GM20000 (cell line): ENCODE measurements around the gene PRDM4.

Source experiments
- DNase-seq: peaks from one replicate; pipeline ENCODE4 v3.0.0; 2012; ENCODE audit warnings: low spot score
- CTCF ChIP-seq: IDR thresholded peaks from 2 replicates; pipeline ENCODE4 v1.5.1; 2012; ENCODE audit warnings: mild to moderate bottlenecking, control low read depth; ENCODE audit errors: extremely low read depth, missing control alignments

PRDM4 gene

GRCh38 chr12:107774349-107775029 is 13.6 kb upstream of the PRDM4 start, which contains the start of gene ASCL4:
ASCL4 (plus strand) TSS chr12:107774704; CDS start chr12:107775219, 515 bp downstream.
- DNase-seq = no peak
- TF ChIP-seq CTCF = no peak

- DNase-seq = no peak
- no peak for TF ChIP-seq CTCF
These were observed 6.5 kb upstream of the PRDM4 start for GRCh38 chr12:107767466-107767865.

- DNase-seq = no peak
- no peak for TF ChIP-seq CTCF
These were observed 4.4 kb upstream of the PRDM4 start for GRCh38 chr12:107765316-107765715.

- no peak for TF ChIP-seq CTCF
- DNase-seq = no peak
These were observed 3.7 kb upstream of the PRDM4 start for GRCh38 chr12:107764626-107765025.

GRCh38 chr12:107762874-107763273 is 1.9 kb upstream of the PRDM4 start:
- TF ChIP-seq CTCF = no peak
- DNase-seq = no peak

- no peak for TF ChIP-seq CTCF
- DNase-seq = no peak
These were observed 566 bp upstream of the PRDM4 start for GRCh38 chr12:107761502-107761904.

GRCh38 chr12:107760207-107760808 is 629 bp downstream of the PRDM4 start:
- TF ChIP-seq CTCF = no peak
- peak; percentile 51 for DNase-seq
